GM21619 (cell line): ENCODE measurements around the gene SENP8.

ENCODE experiments used
- ATAC-seq: cut with Tn5 transposase; IDR thresholded peaks from one replicate; pipeline ENCODE4 v1.9.1; 2021; ENCODE audit not compliant: unreplicated experiment

Gene SENP8

DNA sequence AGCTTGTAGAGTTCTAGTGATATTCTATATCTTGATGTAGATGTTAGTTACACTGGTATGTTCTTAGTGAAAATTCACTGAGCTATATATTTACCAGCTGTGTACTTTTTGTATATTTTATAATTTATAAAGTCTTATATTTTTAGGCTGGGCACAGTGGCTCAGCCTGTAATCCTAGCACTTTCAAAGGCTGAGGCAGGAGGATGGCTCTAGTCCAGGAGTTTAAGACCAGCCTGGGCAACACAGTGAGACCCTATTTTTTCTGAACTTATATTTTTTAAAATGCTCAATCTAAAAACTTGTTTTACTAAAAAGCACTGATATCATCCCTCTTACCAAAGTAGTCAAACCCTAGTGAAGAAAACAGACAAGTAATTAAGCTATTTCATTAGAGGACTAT, 5.4 kb upstream of the SENP8 start:
- no peak for ATAC-seq

DNA sequence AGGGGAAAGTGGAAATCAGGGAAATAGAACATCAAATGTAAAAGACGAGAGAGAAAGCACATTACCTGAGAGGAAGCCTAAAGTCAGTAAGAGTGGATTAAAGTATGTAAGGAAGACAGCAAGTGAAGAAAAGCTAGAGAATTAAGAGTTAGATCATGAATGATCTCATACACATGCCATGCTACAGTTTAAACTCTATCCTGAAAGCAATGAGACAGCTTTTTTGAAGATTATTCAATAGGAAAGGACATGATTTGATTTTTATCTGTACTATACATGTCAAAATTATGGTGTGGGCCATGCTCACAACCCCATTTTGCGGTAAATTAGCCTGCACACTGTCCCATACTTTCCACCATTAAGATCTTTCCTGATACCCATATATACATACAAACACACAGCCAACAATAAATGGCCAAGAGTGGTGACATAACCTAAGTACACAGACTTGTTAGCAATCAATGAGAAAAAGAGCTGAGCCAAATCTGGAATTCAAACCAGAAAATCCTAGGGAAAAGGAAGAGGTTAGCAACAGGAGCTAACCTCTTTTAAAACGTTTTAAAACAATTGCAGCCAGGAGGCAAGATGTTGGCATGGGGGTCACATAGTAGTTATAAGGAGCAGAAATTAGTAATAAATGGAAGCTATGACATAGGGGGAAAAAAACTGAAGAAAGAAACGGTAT, 4.7 kb upstream of the SENP8 start:
- no peak for ATAC-seq

DNA sequence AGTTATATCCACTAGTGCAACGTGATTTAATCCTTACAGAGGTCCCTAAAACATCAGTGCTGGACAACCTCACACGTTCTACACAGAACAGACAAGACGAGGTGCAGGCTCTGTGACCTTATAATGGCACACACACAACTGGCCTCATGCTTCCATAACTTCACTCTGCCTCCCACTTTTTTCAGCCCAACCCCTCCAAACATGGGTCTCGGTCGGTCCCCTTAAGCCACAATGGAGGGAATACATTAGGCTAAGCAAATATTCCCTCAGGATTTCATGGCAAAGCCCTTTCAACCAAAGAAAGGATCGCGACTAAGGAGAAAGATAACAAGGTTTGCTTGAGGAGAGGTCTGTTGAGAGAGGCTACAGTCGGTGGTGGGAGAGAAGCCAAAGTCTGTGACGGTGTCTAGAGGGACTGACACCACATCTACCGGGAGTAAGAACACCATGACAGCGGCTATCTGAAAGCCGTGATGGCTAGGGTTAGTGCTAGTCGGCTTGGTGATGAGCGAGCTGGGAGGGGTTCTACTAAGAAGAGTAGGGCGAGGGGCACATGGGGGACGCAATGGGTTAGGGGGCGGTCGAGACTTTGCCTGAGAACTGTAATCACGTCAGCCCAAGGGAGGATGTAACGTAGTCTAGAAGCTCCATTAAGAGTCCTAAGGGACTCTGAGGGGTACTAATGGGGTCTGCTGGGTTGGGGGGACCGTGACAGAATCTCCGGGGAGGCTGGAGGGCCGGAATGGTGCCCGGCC, 1.3 kb upstream of the SENP8 start:
- ATAC-seq, result peak; percentile 9

DNA sequence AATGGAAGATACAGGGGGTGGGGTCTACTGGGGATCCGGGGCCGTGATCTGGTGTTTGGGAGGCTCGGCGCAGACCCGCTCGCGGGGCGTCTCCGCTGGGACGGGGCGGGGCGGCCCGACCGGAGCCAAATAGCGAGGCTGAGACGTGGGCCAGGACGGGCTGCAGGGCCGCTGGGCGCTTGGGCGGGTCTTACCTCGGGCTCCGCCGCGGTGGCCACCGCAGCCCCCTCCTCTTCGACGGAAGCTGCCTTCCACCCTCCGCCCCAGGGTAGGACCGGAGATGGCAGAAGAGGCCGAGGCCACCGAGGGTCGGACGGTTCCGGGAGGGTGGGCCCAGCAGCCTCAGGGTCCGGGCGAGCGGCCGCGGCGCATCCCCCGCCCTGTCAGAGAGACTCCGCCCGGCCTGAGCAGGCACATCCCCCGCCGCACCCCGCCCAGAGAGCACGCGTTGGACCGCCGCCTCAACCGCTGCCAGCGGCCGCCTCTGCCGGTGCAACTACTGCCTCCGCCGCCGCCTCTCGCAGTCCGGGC, 652 bp upstream of the SENP8 start:
- peak; percentile 68 for ATAC-seq

DNA sequence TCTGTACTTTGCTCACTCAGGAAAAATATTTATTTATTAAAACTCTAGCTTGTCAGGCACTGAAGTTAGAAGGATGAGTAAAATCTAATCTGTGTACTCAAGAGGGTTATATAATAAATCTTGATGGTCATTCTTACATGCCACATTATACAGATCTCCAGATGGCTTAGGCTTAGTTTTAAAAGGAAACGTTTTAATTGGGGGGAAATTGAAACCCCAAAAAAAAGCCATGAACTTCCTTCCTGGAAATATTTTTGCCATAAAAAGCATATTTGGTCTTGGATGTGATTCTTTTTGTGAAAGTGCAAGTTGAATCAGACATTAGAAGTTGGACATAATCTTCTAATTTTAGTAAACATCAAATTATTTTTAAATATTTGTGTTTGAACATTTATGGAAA, 6.0 kb downstream of the SENP8 start:
- no peak for ATAC-seq

DNA sequence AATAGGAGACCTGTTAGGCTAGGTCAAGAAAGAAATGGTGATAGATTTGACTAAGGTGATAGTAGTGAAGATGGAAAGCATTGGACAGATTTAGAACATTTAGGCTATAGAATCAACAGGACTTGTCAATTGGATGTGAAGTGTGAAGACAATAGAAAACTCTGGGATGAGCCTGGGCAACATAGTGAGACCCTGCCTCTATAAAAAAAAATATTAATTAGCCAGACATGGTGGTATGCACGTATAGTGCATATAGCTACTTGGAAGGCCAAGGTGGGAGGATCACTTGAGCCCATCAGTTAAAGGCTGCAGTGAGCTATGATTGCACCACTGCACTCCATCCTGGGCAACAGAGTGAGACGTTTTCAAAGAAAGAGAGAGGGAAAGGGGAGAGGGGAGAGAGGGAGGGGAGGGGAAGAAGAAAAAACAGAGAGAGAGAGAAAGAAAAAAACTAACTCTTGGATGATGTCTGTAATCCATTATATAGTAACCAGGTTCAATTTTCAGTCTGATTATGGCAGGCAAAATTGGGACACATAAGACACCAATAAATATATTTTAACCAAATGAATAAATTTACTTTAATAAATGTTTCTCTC, 9.6 kb downstream of the SENP8 start:
- ATAC-seq, result no peak

DNA sequence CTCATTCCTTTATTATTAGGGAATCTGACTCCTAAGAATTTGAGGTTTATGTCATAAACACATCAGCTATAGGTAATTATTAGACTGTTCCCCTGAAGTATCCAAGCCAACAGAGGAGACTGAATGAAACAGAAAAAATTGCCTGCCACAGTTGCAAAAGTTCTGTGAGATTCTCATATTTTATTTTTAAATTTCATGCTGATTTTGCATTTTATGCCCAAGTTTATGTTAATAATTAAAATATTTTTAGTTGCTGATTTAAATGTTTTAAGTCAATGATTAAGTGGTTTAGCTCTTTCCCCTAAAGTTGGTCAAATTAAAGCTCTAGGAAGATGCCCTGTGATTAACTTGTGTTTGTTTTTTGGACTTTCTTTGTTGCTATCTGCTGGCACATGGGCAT, 10.2 kb downstream of the SENP8 start:
- ATAC-seq, result no peak

DNA sequence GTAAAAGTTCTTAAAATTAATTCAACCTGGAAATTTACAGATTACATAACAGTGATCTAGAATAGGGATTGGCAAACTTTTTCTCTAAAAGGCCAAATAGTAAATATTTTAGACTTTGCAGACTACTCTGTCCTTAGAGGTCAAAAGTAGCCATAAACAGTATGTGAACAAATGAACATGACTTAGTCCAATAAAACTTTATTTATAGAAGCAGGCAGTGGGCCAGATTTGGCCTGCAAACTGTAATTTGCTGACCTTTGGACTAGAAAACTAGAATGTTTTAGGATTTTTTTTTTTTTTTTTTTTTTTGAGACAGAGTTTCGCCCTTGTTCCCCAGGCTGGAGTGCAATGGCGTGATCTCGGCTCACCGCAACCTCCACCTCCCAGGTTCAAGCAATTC, 12.1 kb downstream of the SENP8 start:
- no peak for ATAC-seq

DNA sequence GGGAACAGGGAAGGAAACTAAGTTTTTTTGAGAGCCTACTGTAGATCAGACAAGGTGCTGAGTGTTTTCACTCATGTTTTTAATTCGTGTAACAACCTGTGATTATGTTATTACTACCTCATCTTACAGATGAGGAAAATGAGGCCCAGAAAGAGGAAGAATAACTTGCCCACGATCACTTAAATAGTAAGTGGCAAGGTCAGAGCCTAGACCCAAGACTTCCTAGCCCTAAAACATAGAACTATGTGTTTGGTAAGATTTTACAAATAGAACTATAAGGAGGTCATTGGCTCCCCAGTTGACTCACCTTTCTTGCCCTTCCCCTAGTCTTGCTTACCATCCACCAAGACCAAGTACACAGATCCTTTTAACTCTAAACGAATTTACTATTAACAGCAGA, 13.7 kb downstream of the SENP8 start:
- no peak for ATAC-seq

DNA sequence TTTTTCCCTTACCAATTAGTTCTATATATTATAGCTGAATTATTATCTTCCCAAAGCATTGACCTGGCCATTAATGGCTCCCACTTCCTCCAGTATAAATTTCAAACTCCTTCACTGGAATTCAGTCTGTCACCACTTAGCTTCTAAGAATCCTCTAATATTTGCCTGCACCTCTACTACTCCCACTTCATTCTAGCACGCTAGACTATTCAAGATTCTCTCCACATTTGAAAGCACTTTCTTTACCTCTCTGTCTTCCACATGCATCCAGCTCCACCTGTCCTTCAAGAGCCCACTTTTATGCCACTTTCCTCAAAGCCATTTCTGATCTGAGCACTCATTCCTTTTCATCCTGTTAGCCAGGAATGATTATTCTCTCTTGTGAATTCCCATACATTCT, 15.0 kb downstream of the SENP8 start:
- ATAC-seq, result no peak

DNA sequence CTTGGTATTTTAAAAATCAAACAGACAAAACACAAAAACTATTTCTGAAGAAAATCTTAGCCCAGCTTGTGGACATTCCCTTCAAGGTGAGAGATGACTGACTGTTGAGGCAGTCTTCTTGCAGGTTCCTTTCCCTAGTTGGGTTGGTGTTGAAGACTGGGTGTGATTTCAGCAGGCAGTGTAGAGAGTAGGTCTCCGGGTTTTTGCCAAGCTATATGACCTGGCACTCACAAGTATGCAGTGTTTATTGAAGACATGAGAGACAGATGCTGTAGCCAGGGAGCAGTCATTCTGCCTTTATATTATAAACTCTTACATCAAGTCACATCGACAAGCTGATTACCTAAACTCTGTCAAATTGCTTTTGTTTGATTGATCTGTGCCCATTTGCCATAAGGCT, 17.5 kb downstream of the SENP8 start:
- no peak for ATAC-seq

DNA sequence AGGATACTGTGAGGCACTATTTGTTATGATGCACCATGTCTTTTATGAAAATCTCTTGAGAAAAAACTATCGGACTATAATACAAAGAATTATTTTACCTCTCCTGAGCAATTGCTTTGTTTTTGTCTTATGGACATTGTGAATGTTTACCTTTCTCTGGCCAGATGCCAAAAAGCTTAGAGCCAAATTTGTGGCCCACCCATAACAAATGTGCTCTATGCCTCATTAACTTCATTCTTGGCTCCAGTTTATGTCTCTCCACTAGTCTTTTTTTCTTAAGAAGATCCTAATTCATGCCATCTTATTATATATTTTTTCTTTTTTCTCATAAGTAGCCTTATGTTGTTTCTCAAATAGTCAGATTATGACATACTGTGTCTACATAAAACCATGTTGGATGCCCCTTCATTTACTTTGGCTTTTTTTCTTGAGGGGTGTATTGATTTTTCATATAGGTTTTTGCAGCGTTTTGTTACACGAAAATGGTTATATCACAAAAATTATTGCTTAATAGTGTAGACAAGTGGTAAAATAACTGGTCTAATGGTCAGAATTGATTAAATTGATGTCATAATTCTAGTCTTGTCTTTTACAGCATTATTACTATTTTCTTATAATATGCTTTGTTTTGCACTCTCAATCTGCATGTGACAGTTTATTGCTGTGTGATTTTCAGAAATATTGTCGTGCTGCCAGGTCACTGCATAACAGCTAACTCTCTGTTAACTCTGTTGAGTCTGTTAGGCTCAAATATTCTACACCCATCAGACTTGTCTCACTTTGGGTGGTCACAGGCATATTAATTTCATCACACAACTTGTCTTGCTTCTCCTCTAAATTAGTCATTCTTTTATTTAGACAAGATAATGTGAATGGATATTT, 18.2 kb downstream of the SENP8 start:
- no peak for ATAC-seq

DNA sequence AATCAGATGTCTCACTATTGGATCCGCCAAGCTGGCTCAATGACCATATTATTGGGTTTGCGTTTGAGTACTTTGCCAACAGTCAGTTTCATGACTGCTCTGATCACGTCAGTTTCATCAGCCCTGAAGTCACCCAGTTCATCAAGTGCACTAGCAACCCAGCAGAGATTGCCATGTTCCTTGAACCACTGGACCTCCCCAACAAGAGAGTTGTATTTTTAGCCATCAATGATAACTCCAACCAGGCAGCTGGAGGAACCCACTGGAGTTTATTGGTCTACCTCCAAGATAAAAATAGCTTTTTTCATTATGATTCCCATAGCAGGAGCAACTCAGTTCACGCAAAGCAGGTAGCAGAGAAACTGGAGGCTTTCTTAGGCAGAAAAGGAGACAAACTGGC, 21.5 kb downstream of the SENP8 start:
- no peak for ATAC-seq

DNA sequence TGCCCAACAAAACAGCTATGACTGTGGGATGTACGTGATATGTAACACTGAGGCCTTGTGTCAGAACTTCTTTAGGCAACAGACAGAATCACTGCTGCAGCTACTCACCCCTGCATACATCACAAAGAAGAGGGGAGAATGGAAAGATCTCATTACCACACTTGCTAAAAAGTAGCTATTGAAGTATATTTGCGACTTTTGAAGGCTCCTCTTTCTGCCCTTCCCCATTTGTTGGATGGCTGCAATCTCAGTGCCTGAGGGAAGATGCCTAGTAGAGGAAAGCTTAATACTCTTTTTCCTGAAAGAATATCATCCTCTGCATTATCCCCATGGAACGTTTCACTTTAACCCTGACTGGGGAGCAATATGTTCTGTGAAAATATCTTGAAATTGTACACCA, 21.9 kb downstream of the SENP8 start:
- no peak for ATAC-seq

DNA sequence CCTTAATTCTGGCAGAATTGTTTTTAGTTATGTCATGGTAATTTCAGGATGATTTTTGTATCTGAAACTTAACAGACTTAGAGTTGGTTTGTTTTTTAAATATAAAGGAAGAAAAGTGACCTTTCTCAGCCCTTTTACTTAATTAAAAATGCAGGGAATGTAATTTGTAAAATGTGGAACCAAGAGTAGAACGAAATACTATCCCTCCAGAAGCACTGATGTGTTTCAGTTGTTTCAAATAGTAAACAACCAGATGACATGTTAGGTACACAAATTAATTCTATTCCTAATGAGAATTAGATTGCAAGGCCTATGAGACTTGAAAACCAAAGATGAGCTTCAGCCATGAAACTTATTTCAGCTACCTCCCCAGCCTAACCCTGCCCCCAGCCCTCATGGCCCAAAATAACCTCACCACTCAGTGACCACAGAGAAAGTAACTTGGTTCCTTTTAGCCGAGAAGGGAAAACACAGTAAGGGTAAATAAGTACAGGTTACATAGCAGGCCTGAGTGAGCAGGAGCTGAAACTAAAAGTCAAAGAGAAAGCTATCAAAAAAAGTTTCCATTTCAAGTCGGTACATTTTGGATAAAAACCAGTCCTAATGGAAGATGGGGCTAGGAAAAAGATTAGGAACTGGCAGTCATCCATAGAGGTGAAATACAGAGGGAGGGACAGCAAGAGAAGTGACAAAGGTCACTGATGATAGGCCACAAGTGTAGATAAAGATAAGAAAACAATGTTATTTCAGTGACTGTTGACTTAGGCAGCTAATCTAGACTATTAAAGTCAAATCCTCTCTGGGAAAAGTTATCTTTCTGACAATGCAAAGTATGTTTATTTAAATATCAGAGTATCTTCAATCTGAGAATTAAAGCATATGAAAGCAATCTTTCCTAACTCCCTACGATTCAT, 23.2 kb downstream of the SENP8 start:
- ATAC-seq, result peak; percentile 100

DNA sequence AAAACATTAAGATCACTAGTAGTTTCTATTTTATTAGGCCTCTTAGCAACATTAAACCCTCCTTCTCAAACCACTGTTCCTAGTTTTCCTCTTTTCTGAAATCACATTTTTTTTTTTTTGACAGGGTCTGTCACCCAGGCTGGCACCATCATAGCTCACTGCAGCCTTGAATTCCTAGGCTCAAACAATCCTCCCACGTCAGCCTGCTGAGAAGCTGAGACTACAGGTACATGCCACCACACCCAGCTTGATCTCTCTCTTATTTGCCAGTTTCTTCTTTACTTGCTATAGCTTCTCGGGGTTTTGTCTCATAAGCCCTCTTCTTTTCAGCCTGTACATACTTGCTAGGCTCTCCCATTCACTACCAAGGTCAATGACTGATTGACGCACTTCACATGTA, 28.0 kb downstream of the SENP8 start:
- no peak for ATAC-seq

DNA sequence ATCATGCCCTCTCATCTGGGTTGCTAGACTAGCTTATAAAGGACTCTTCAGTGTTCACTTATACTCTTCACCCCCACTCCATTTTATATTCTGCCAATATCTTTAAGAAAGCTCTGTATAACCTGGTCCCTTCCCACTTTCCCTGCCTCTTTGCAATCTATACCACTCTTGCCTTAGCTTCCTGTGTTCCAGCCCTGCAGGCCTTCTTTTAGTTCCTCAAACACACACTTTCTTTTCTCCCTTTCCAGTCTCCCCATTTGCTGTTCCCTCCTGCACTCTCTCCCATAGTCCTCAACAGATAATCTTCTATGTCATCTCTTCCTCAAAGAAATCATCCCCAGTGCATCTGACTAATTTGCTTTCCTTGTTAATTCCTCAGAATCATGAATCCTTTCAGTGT, 28.7 kb downstream of the SENP8 start:
- no peak for ATAC-seq

DNA sequence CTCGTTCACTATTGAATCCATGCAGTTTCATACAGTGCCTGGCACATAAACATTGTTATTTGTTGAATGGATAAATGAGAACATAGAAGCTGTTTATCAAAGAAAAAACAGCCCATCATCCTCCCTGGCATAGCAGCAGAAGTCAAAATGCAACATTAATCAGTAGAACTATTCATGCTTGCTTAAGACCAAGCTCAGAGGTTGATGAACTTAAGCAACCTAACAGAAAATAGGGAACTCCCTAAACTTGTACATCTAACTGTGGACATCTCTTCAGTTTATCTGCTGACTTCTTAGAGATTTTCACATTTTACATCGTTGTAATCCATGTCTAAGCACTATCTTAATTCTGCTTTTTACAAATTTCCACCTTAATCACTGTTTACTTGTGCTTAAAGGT, 29.2 kb downstream of the SENP8 start:
- no peak for ATAC-seq

DNA sequence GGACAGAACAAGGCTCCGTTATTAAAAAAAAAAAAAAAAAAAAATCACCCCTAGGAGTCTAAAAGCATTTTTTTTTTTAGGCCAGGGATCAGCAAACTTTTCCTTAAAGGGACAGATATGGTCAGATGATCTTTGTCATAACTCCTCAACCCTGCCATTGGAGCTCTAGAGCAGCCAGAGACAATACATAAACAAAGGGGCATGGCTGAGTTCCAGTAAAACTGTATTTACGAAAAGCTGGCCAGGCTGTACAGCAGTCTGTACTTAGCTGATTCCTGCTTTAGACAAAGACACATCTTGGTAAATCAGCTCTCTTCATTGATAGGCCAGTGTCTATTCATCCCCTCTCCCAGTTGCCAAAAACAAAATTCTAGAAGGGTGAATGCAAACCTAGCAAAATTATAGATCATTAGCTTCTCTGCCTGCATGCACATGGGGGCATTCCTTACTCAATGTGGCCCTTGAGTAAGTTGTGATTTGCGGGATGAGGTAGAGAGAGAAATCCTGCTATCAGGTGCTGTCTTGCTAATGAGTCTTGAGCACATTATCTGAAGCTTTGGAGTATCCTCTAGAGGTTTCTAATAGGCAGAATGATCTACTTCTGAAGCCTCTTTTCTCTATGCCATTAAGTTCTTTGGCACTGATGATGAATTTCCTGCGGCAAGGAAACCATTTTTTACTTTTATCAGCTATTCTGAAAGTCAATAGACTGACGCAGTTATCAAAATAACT, 35.2 kb downstream of the SENP8 start:
- ATAC-seq, result no peak

DNA sequence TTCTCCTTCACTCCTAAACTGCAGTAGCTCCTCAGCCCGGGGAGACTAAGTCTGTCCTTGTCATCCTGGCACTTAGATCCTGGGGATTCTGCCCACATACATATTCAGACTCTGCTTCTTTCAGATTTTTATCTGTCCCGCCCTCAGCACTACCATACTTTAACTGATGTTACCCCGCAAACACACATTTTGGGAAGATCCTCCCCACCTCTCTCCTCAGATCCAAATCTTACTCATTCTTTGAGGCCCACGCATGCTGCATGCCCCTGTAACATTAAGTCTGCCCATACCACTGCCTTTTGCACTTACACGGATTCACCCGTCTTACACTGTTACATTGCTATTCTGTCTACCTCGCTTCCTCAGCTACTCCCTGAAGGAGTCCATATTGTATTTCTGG, 36.1 kb downstream of the SENP8 start:
- no peak for ATAC-seq
